Keratinocyte (primary cell): ENCODE results near the gene TMEM270. TPM values are rescaled to one million over a fixed set of nuclear protein-coding genes. Genes with fewer than 3 reads are reported as not detected.
A peak's percentile ranks its signal among the peaks of the same experiment; 100 is the strongest.

Experiments
- DNase-seq: peaks from one replicate; pipeline ENCODE4 v3.0.0-alpha.2; 2011; ENCODE audit warnings: low read depth, missing footprints, low spot score
- FAIRE-seq: peaks from 2 replicates; lab custom pipeline; 2011; peaks lifted over from hg19 to GRCh38; lab: Jason Lieb, UNC
- H2AFZ ChIP-seq: 2 replicates; pipeline ENCODE4 v1.6.0; 2012; ENCODE audit warnings: low read length, control low read depth, inconsistent platforms; ENCODE audit not compliant: control insufficient read depth
- H3K27ac ChIP-seq: 2 replicates; pipeline ENCODE4 v1.5.1; 2011; ENCODE audit warnings: low read length; ENCODE audit not compliant: control insufficient read depth, insufficient read depth
- H3K27me3 ChIP-seq: 3 replicates; pipeline ENCODE4 v1.6.0; 2011; ENCODE audit warnings: low read length; ENCODE audit not compliant: control insufficient read depth, insufficient read depth; ENCODE audit errors: extremely low read depth
- H3K36me3 ChIP-seq, 2 experiments: 2 replicates in 1 of 2; 3 replicates in 1 of 2; pipeline ENCODE4 v1.5.1; 2011; ENCODE audit warnings: low read length in 2 of 2, mild to moderate bottlenecking in 1 of 2; ENCODE audit not compliant: control insufficient read depth in 2 of 2, insufficient read depth in 2 of 2; ENCODE audit errors: extremely low read depth in 1 of 2
- H3K4me1 ChIP-seq: 3 replicates; pipeline ENCODE4 v1.5.1; 2011; ENCODE audit warnings: low read length; ENCODE audit not compliant: control insufficient read depth, insufficient read depth; ENCODE audit errors: extremely low read depth
- H3K4me2 ChIP-seq: 3 replicates; pipeline ENCODE4 v1.6.0; 2011; ENCODE audit warnings: low read depth, low read length; ENCODE audit not compliant: control insufficient read depth, insufficient read depth; ENCODE audit errors: extremely low read depth
- H3K4me3 ChIP-seq, 3 experiments: fragments of 200-600 bp in 1 of 3; sonication (generic) in 1 of 3; 2 replicates in 2 of 3; 3 replicates in 1 of 3; pipeline ENCODE4 v1.5.1; 2011 to 2016; ENCODE audit warnings: low read length in 3 of 3, mild to moderate bottlenecking in 3 of 3, control low read depth in 2 of 3, inconsistent platforms in 1 of 3, low read depth in 1 of 3, mixed read lengths in 1 of 3, mixed run types in 1 of 3, moderate library complexity in 1 of 3; ENCODE audit not compliant: control insufficient read depth in 2 of 3, insufficient read depth in 2 of 3; ENCODE audit errors: extremely low read depth in 1 of 3
- H3K79me2 ChIP-seq: 2 replicates; pipeline ENCODE4 v1.6.0; 2012; ENCODE audit warnings: low read length; ENCODE audit not compliant: control insufficient read depth, insufficient read depth
- H3K9ac ChIP-seq: 3 replicates; pipeline ENCODE4 v1.6.0; 2011; ENCODE audit warnings: low read length; ENCODE audit not compliant: control insufficient read depth, insufficient read depth; ENCODE audit errors: extremely low read depth
- H3K9me1 ChIP-seq: 3 replicates; pipeline ENCODE4 v1.6.0; 2011; ENCODE audit warnings: low read length; ENCODE audit not compliant: control insufficient read depth, insufficient read depth; ENCODE audit errors: extremely low read depth
- H3K9me3 ChIP-seq: 2 replicates; pipeline ENCODE4 v1.5.1; 2012; ENCODE audit warnings: low read depth, low read length; ENCODE audit not compliant: control insufficient read depth
- H4K20me1 ChIP-seq: 3 replicates; pipeline ENCODE4 v1.6.0; 2011; ENCODE audit warnings: low read length; ENCODE audit not compliant: control insufficient read depth, insufficient read depth; ENCODE audit errors: extremely low read depth
- EZH2 ChIP-seq: IDR thresholded peaks from one replicate; pipeline ENCODE4 v1.6.1; 2012; ENCODE audit warnings: inconsistent platforms, mild to moderate bottlenecking, low read length, moderate library complexity
- dilution Hi-C: fragments of 300-500 bp; cut with MboI; formaldehyde crosslinking; loops from one replicate; pipeline ENCODE4 v1.7.0; 2020; ENCODE audit warnings: low sequenced_read_pairs; ENCODE audit not compliant: extremely low pct_ligation_motif_present
- polyA plus RNA-seq, 5 experiments: library from polyadenylated mRNA; depleted of rRNA in 3 of 5; stranded (reverse) in 3 of 5; stranded (forward) in 1 of 5; unstranded in 1 of 5; fragments of >200 nt; gene quantifications; 1 replicate in 1 of 5; 2 replicates in 3 of 5; 3 replicates in 1 of 5; pipeline versions ENCODE4 v1.2.1 to v1.2.3, GENCODE V29; 2011 to 2012; ENCODE audit warnings: missing spikeins in 2 of 5, low read depth in 1 of 5, low replicate concordance in 1 of 5
- TF ChIP-seq, protein P1 (sequence below), 3 experiments: IDR thresholded peaks in 1 of 3; conservative IDR thresholded peaks in 1 of 3; optimal IDR thresholded peaks in 1 of 3; 2 replicates in 2 of 3; 3 replicates in 1 of 3; pipeline versions ENCODE3 to v1.5.1; 2011; ENCODE audit warnings: low read length in 3 of 3, mild to moderate bottlenecking in 3 of 3, moderate library complexity in 2 of 3, control low read depth in 1 of 3, inconsistent platforms in 1 of 3; ENCODE audit not compliant: insufficient read depth in 2 of 3; ENCODE audit errors: extremely low read depth in 1 of 3

TMEM270 gene
- polyA plus RNA-seq, 1 donor (not counting 4 experiments of a cell fraction or from before 2014, with no cell fraction given): not detected

DNA sequence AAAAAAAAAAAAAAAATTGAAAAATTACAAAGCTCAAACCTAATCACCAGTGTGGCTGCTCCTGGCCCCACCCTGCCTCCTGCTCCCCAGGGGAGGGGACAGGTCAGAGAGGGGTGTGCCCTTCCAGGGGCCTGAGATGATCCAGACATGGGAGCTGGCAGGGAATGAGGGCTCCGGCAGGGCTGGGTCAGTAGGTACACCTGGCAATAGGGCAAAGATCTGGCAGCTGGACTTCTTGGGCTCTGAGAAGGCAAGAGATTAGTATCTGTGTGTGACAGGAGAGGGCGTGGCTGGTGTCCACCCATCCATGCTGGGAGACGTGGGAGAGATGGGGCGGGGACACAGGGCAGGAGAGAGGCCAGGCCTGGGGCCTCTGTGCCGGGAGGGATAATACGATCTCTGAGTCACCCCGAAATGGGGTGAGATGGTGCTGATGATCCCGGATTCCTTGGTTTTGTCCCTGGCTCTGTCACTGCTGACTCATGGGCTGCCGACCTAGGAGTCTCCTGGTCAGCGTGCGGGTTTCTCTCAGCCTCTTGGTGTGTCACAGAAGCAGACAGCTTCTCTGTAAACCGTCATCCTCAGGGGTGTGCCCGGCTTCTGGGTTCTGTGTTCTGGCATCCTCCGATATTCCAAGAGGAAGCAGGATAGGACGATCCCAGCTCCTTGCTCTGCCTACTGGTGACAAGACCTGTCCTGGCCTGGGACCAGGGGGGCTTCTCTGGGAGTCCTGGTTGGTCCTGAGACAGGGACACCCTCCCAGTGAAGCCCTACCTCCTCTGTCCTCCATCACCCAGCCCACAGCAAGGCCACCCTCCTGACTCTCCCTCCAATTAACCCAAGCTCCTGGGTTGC is 38.4 kb upstream of the TMEM270 start:
- no peaks in the 10 kb centered on the region for H3K79me2 ChIP-seq
- no peaks in the 10 kb centered on the region for H4K20me1 ChIP-seq
- DNase-seq (peak; percentile 97), FAIRE-seq (peak; percentile 80)
- H3K9ac ChIP-seq: peak overlapping the region; percentile 63
- H3K9me1 ChIP-seq: no peaks in the 10 kb centered on the region
- TF ChIP-seq EZH2: no peak
- TF ChIP-seq, protein P1, sequence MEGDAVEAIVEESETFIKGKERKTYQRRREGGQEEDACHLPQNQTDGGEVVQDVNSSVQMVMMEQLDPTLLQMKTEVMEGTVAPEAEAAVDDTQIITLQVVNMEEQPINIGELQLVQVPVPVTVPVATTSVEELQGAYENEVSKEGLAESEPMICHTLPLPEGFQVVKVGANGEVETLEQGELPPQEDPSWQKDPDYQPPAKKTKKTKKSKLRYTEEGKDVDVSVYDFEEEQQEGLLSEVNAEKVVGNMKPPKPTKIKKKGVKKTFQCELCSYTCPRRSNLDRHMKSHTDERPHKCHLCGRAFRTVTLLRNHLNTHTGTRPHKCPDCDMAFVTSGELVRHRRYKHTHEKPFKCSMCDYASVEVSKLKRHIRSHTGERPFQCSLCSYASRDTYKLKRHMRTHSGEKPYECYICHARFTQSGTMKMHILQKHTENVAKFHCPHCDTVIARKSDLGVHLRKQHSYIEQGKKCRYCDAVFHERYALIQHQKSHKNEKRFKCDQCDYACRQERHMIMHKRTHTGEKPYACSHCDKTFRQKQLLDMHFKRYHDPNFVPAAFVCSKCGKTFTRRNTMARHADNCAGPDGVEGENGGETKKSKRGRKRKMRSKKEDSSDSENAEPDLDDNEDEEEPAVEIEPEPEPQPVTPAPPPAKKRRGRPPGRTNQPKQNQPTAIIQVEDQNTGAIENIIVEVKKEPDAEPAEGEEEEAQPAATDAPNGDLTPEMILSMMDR (optimal IDR thresholded peaks at IDR 0.05 in 1 of 3, IDR thresholded peaks at IDR 0.05 in 1 of 3, conservative IDR thresholded peaks at IDR 0.05 in 1 of 3; ENCODE audit: extremely low read depth in 1 of 3, insufficient read depth in 2 of 3, low read length in 3 of 3): no peak
- no peaks in the 10 kb centered on the region for H3K27me3 ChIP-seq
- peaks cover 15% of the 10 kb centered on the region for H3K4me1 ChIP-seq
- peak overlapping the region; percentile 65 for H3K4me2 ChIP-seq
- H3K27ac ChIP-seq: peak overlapping the region; percentile 70
- dilution Hi-C loops: no loop called here
- no peaks in the 10 kb centered on the region for H3K36me3 ChIP-seq
- H3K9me3 ChIP-seq: no peaks in the 10 kb centered on the region
- peak overlapping the region in 1 of 3 experiments; percentile 37 for H3K4me3 ChIP-seq
- H2AFZ ChIP-seq: peak overlapping the region; percentile 56

DNA sequence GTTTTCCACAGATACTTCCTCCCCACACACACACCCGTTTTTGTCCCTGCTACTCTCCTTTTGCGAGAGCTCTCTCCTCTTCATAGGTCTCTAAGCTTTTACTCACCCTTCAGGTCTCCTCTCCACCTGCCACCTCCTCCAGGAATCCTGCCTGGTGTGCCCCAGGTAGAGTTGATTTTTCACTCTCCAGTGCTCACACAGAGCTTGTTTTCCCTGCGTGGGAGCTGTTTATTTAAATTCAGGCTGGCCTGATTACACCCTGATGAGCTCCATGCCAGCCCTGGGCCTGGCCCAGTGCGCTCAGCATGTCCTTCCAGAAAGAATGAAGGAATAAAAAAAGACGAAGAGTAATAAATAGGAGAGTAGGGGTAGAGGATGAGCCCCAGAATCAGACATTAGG is 37.7 kb upstream of the TMEM270 start:
- FAIRE-seq: no peak

More for the DNA sequence above, 37.7 kb upstream of the TMEM270 start:
- Histone ChIP-seq H3K9me1 (no peaks in the 10 kb centered on the region), H3K9ac (peak overlapping the region; percentile 63), H4K20me1 (no peaks in the 10 kb centered on the region), H3K4me2 (peak overlapping the region; percentile 65), H3K9me3 (no peaks in the 10 kb centered on the region), H3K79me2 (no peaks in the 10 kb centered on the region), H3K27me3 (no peaks in the 10 kb centered on the region), H3K36me3 (no peaks in the 10 kb centered on the region), H2AFZ (no peak overlapping the region), H3K4me3 (no peak overlapping the region), H3K4me1 (peaks cover 22% of the 10 kb centered on the region), H3K27ac (peak overlapping the region; percentile 70)
- dilution Hi-C loops: no loop called here
- TF ChIP-seq, protein P1 (optimal IDR thresholded peaks at IDR 0.05 in 1 of 3, IDR thresholded peaks at IDR 0.05 in 1 of 3, conservative IDR thresholded peaks at IDR 0.05 in 1 of 3; ENCODE audit: extremely low read depth in 1 of 3, insufficient read depth in 2 of 3, low read length in 3 of 3): no peak
- TF ChIP-seq EZH2: no peak
- no peak for DNase-seq
